COLO668 (cell line): Measurements from ENCODE around the gene VAMP1.
"Not testable (repeated sequence)": the region's sequence is repeated elsewhere in the genome, so short reads cannot be mapped to it uniquely, and the experiment has no call there.

Experiments
- DNase-seq: peaks from one replicate; lab custom pipeline; 2025; ENCODE audit not compliant: unreplicated experiment; lab: John Stamatoyannopoulos, UW

VAMP1 gene

DNA sequence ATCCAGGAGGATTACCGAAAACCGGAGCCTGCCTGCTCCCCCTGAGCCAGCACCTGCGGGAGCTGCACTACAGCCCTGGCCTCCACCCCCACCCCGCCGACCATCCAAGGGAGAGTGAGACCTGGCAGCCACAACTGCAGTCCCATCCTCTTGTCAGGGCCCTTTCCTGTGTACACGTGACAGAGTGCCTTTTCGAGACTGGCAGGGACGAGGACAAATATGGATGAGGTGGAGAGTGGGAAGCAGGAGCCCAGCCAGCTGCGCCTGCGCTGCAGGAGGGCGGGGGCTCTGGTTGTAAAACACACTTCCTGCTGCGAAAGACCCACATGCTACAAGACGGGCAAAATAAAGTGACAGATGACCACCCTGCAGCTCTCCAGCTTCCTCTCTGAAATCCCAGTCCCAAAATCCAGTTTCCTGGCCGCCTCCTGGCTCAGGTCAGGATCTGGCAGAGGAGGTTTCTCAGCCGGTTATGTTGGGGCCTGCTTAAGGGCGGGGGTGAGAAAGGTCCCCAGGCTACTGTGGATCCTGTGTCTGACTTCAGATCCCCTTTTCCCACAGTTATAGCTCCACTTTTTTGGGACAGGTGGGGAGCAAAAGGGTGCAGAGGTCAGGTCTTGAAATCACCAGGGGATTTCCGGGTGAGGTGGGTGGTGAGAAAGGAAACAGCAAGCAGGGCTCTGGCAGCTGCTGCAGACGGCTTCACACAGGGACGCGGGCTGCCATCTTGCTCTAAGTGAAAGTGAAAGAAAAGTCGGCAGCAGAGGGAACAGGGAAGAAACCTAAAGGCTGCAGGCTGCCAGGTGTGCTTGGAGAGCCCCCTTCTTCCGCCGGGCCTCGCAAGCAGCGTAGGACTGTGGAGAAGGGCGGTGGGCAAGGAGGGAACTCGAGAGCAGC lies 18.9 kb downstream of the VAMP1 start, which contains the start of gene TAPBPL:
Gene TAPBPL (plus strand): TSS at position 695 of the 897 bp plus-strand sequence. CDS start 207 bp downstream, outside the sequence.
- DNase-seq = peak; percentile 80

DNA sequence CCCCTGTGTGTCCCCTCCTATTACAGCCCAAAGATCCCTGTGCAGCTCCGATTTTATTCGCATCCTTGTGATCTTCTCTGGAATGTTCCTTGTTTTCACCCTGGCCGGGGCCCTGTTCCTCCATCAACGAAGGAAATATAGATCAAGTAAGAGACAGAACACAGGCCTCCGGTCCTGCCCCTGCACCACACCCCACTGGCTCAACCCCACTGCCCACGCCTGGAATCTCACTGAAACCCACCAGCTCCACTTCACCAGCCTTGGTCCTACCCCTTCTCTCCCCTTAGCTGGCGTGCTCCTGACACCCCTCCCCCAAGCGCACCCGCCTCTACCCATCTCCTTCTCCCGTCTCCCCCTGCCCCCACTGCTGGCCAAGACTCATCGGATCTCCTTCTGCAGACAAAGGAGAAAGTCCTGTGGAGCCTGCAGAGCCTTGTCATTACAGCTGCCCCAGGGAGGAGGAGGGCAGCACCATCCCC lies 19.6 kb downstream of the VAMP1 start:
- no peak for DNase-seq

DNA sequence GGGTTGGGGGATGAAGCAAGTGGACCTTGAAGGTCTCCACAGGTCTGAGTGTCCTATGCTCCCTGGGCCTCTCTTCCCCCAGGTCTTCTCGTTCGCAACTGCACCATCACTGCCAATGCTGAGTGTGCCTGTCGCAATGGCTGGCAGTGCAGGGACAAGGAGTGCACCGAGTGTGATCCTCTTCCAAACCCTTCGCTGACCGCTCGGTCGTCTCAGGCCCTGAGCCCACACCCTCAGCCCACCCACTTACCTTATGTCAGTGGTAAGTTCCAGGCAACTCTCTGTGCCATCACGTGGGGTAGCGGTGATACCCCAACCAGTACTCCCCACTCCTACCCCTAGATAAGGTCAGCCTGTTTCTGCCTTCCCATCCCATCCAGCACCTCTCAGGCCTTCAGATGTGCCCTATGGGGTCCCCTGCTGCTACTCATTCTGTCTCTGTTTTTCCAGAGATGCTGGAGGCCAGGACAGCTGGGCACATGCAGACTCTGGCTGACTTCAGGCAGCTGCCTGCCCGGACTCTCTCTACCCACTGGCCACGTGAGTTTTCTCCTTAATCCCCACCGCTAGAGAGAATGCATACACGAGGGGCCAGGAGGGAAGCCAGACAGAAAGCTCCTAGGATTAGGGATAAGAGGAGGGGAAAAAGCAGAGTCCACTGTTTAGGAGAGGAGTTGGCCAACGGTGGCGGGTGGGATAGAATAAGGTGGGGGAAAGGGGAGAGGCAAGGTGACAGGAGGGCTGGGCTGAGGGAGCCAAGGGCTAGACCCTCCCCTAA lies 20.2 kb downstream of the VAMP1 start:
- DNase-seq = no peak

GRCh38 chr12:6444704-6445688 lies 25.5 kb downstream of the VAMP1 start, which contains the start of gene CD27:
CD27 (plus strand) TSS chr12:6444955; CDS start chr12:6445096, 141 bp downstream.
- no peak for DNase-seq

DNA sequence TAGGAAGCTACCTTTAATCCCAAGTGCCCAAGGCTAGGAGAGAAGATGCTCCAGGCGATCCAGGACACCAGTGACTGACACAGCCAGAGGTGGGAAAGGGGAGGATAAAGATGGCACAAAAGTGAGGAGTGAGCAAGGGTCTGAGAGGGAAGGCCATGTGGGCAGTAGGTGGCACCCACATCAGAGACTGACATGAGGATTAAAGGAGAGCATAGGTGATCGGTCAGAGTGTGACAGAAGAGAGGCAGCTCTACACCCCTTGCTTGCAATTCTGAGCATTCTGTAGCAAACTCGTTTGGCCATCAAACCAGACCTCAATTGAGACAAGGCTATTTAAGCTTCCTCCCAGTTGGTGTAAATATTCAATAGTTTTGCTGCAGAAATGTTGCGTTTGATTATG lies 26.4 kb downstream of the VAMP1 start:
- DNase-seq = no peak

- no peak for DNase-seq
Measured at GRCh38 chr12:6443361-6443983, 27.0 kb downstream of the VAMP1 start.

GRCh38 chr12:6442836-6443235 lies 27.6 kb downstream of the VAMP1 start:
- no peak for DNase-seq

DNA sequence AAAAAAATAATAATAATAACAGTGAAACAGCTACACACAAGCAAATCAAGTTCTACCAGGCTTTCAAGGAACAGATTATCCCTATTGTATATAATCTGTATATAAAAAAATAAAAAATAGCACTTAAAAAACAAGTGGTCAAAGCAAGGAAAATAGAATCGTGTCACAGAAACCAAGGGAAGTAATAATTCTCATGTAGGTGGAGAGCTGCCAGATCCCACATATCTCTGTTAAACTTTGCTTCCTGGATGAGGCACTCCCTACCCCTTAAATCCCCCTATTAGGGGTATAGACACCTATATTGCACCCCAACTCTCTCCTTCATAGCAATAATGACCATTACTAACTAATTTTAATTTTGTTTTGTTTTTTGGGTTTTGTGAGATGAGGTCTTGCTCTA lies 30.1 kb downstream of the VAMP1 start:
- DNase-seq = no peak

GRCh38 chr12:6438345-6438744 lies 32.1 kb downstream of the VAMP1 start:
- DNase-seq = no peak

DNA sequence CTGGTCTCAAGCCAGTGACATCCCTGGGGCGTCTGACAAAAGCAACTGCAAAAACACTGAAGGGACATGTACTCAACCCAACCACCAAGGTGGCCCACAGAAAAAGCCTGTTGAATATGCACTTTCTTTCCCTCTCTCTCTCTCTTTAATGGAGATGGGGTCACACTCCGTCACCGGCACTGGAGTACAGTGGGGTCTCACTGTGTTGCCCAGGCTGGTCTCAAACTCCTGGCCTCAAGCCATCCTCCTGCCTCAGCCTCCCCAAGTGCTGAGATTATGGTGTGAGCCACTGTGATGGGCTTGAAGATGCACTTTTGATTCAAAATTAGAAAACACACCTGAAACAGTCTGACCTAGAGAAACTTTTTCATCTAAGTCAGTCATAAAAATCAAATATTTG lies 32.9 kb downstream of the VAMP1 start:
- no peak for DNase-seq

DNA sequence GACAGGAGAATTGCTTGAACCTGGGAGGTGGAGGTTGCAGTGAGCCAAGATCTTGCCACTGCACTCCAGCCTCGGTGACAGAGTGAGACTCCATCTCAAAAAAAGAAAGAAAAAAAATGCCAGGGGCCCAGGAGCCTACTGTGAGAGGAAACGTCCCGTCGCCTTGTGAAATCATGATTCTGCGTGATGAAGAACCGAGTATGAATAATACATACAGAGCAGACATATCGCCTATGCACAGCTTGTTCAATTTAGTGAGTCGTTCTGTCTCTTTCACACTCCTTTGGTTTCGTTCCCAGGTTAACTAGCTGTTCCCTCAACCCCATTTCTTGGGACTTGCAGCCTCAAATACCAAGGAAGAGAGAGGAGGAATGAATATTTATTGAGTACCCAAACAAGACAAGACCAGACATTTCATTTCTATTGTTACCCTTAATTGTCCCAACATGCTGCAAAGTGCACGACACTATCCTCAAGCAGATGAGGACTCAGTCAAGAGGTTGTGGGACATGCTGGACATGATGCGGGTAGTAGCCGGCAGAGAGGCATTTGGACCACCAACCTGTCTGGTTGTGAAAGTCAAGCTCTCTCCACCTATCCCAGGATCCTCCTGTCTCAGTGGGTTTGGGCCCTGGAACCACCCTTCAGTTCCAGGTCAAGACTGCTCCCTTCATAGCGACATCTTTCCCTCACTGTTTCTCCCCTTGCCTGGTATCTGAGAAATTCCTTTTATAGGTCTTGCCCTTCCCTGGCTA lies 34.3 kb downstream of the VAMP1 start:
- DNase-seq = no peak

DNA sequence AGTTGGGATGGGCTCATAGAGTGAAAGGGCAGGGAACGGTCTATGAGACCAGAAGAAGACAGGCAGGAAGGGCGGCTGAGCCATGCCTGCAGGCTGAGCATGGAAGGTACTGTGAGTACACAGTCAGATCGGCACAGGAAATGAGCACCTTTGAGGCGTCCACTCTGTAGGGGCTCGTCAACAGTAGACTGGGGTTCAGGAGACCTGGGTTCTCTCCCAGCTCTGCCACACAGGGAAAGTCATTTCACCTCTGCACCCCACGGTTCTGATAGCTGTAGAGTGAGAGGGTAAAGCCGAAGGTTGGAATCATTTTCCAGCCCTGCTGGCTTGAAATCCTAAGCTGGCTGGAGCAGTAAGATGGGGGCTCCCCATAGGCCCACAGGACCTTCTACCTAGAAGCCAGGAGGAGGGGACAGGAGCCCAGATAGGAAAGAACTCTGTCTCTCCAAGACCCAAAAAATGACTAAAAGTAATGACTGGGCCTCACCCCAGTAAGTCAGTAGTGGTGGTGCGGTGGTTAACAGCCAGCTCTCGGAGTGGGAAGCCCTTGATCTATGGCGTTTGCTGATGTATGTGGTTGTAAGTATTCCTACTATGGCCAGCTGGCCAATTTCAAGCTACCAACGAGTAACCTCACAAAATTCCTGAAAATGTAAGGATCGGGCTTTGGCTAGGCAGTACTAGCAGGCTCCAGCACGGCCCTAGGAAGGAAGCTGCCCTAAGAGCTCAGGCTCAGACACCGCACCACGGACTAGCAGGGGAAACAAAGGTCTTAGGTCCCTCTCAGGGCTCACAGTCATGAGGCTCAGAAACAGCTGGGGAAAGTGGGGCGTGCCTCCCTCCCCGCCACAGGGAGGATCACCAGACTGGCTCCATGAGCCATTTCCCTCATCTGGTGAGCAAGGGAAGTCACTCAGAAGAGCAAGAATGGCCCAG lies 36.0 kb downstream of the VAMP1 start:
- no peak for DNase-seq

GRCh38 chr12:6432991-6433390 lies 37.5 kb downstream of the VAMP1 start:
- no peak for DNase-seq

GRCh38 chr12:6430124-6430989 lies 40.1 kb downstream of the VAMP1 start:
- no peak for DNase-seq

DNA sequence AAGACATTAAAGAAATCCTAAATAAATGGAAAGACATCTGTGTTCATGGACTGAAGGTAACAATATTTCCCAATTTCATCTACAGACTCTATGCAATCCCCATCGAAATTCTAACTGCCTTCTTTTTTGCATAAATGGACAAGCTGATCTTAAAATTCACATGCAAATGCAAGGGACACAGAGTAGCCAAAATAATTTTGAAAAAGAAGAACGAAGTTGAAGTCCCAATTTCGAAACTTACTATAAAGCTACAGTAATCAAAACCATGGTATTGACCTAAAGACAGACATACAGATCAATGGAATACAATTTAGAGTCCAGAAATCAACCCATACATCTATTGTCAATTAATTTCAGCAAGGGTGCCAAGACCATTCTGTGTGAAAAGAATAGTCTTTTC lies 42.2 kb downstream of the VAMP1 start:
- DNase-seq = no peak

DNA sequence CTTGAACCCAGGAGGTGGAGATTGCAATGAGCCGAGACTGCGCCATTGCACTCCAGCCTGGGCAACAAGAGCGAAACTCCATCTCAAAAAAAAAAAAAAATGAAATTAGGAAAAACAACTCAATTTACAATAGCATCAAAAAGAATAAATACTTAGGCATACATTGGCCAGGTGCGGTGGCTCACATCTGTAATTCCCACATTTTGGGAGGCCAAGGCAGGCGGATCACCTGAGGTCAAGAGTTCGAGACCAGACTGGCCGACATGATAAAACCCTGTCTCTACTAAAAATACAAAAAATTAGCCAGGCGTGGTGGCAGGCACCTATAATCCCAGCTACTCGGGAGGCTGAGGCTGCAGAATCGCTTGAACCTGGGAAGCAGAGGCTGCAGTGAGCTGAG lies 42.7 kb downstream of the VAMP1 start:
- not testable (repeated sequence) for DNase-seq

GRCh38 chr12:6426882-6427671 lies 43.4 kb downstream of the VAMP1 start:
- no peak for DNase-seq
